Left cardiac atrium (tissue), 4 donors: ENCODE data around the gene SHISAL2A. TPM values are rescaled to one million over a fixed set of nuclear protein-coding genes. Genes with fewer than 3 reads are reported as not detected.

Experiments
- ATAC-seq, 2 donors: fragments of 200-7000 bp; cut with Tn5 transposase; one replicate each; pipeline ENCODE4 v1.9.1; 2020; ENCODE audit warnings: mild to moderate bottlenecking in 2 of 2, moderate library complexity in 2 of 2
- DNase-seq: peaks from one replicate; pipeline ENCODE4 v3.0.0-alpha.2; 2020
- intact Hi-C, 2 donors: fragments of 100-400 bp; cut with DNase I; formaldehyde crosslinking; loops; one replicate each; pipeline versions ENCODE4 v1.14.1 to v1.15.1; 2022 to 2023
- total RNA-seq, 2 donors: library from RNA; stranded (reverse); fragmentation: NEBNext Ultra II Directional; extraction: Animal tissue kit (Norgen Biotek cat#: 25700); gene quantifications; one replicate each; pipeline ENCODE4 v1.2.1, GENCODE V29; 2021
- donor health status: DM: no; HTN: yes; CAD: no.
- donor health status: DM: no; HTN: yes; CAD: no; lungs with severe emphysema.
- donor health status: DM: yes; HTN: yes; CAD: no.
- donor health status: Dilated cardiomyopathy.

Gene SHISAL2A
- total RNA-seq, 2 donors from 2014 or later = 0.15 TPM; not detected in 1

- ATAC-seq (no peak), DNase-seq (no peak)
- intact Hi-C loops = no loop called here
Observed at GRCh38 chr1:52653207-52653849, 20.4 kb downstream of the SHISAL2A start.

- intact Hi-C loops = no loop called here
- ATAC-seq (no peak), DNase-seq (no peak)
Observed at GRCh38 chr1:52654063-52654462, 21.1 kb downstream of the SHISAL2A start.

GRCh38 chr1:52657702-52658101, 24.7 kb downstream of the SHISAL2A start:
- intact Hi-C loops = no loop called here
- DNase-seq (no peak), ATAC-seq (no peak)

GRCh38 chr1:52658795-52659194, 25.8 kb downstream of the SHISAL2A start:
- DNase-seq (no peak), ATAC-seq (peak in 1 of 2 donors; percentile 74)
- intact Hi-C loops = no loop called here

- DNase-seq (no peak), ATAC-seq (no peak)
- intact Hi-C loops = no loop called here
Observed at GRCh38 chr1:52659356-52659755, 26.4 kb downstream of the SHISAL2A start.

GRCh38 chr1:52659851-52660596, 27.1 kb downstream of the SHISAL2A start:
- no peak for ATAC-seq
- intact Hi-C loops = no loop called here
- no peak for DNase-seq

- DNase-seq (no peak), ATAC-seq (no peak)
- intact Hi-C loops = no loop called here
Observed at GRCh38 chr1:52660807-52661206, 27.8 kb downstream of the SHISAL2A start.

- intact Hi-C loops = no loop called here
- no peak for DNase-seq
- ATAC-seq = no peak
Observed at GRCh38 chr1:52662645-52663313, 29.8 kb downstream of the SHISAL2A start.

- intact Hi-C loops = no loop called here
Observed at GRCh38 chr1:52663716-52664115, 30.7 kb downstream of the SHISAL2A start.

GRCh38 chr1:52665006-52665941, 32.3 kb downstream of the SHISAL2A start:
- ATAC-seq (no peak), DNase-seq (no peak)
- intact Hi-C loops = no loop called here

More at GRCh38 chr1:52663716-52664115, 30.7 kb downstream of the SHISAL2A start:
- ATAC-seq (no peak), DNase-seq (no peak)

- intact Hi-C loops = no loop called here
- no peak for ATAC-seq
Observed at GRCh38 chr1:52667290-52667689, 34.3 kb downstream of the SHISAL2A start.

GRCh38 chr1:52667984-52668383, 35.0 kb downstream of the SHISAL2A start:
- DNase-seq (no peak), ATAC-seq (no peak)
- intact Hi-C loops = no loop called here

More at GRCh38 chr1:52667290-52667689, 34.3 kb downstream of the SHISAL2A start:
- no peak for DNase-seq

GRCh38 chr1:52668711-52669110, 35.7 kb downstream of the SHISAL2A start:
- DNase-seq (no peak), ATAC-seq (no peak)
- intact Hi-C loops = no loop called here

- DNase-seq (no peak), ATAC-seq (no peak)
- intact Hi-C loops = no loop called here
Observed at GRCh38 chr1:52669696-52670095, 36.7 kb downstream of the SHISAL2A start.

GRCh38 chr1:52670604-52671003, 37.6 kb downstream of the SHISAL2A start:
- ATAC-seq (no peak), DNase-seq (no peak)
- intact Hi-C loops = no loop called here

- no peak for DNase-seq
Observed at GRCh38 chr1:52672946-52673345, 40.0 kb downstream of the SHISAL2A start.

GRCh38 chr1:52673513-52673912, 40.5 kb downstream of the SHISAL2A start:
- intact Hi-C loops = no loop called here
- DNase-seq = no peak

More at GRCh38 chr1:52672946-52673345, 40.0 kb downstream of the SHISAL2A start:
- no peak for ATAC-seq
- intact Hi-C loops = no loop called here

GRCh38 chr1:52674497-52675384, 41.8 kb downstream of the SHISAL2A start:
- DNase-seq (no peak), ATAC-seq (no peak)
- intact Hi-C loops = no loop called here

More at GRCh38 chr1:52673513-52673912, 40.5 kb downstream of the SHISAL2A start:
- ATAC-seq = no peak
